Measurements from ENCODE around the gene MAF.

DNA sequence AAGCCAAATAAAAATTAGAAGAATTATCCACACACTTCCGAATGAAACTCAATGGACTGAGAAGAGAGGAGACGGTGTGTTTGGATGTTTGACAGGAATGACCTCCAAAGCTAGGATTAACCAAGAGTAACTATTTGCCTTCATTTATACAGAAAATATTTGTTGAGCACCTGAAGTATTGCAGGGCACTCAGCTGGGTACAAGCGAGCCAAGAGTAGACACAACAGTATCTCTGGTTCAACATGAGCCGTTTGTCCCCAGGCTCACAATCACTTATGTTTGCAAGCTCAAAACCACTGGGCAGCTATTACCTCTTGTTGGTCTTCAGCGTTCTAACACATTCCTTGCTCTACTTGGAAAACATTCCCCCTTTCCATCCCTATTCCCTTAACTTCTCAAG is 38.8 kb downstream of the MAF start:
- no peak for TF ChIP-seq POLR2A (IDR thresholded peaks at IDR 0.05; ENCODE audit: extremely low read depth, insufficient read length)
- TF ChIP-seq, protein P1, sequence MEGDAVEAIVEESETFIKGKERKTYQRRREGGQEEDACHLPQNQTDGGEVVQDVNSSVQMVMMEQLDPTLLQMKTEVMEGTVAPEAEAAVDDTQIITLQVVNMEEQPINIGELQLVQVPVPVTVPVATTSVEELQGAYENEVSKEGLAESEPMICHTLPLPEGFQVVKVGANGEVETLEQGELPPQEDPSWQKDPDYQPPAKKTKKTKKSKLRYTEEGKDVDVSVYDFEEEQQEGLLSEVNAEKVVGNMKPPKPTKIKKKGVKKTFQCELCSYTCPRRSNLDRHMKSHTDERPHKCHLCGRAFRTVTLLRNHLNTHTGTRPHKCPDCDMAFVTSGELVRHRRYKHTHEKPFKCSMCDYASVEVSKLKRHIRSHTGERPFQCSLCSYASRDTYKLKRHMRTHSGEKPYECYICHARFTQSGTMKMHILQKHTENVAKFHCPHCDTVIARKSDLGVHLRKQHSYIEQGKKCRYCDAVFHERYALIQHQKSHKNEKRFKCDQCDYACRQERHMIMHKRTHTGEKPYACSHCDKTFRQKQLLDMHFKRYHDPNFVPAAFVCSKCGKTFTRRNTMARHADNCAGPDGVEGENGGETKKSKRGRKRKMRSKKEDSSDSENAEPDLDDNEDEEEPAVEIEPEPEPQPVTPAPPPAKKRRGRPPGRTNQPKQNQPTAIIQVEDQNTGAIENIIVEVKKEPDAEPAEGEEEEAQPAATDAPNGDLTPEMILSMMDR (IDR thresholded peaks at IDR 0.05; ENCODE audit: low read depth, low read length): no peak
- TF ChIP-seq, protein P2, sequence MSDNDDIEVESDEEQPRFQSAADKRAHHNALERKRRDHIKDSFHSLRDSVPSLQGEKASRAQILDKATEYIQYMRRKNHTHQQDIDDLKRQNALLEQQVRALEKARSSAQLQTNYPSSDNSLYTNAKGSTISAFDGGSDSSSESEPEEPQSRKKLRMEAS (IDR thresholded peaks at IDR 0.05; ENCODE audit: low read depth, low read length): no peak
- no peak for TF ChIP-seq MYC (IDR thresholded peaks at IDR 0.05; ENCODE audit: low read depth, low read length)
